ENCODE results near the gene CNTN6.

GRCh38 chr3:1092061-1092460, 763 bp upstream of the CNTN6 start:
- no peak for TF ChIP-seq POLR2AphosphoS5 (IDR thresholded peaks at IDR 0.05; ENCODE audit: low read depth, low read length)
- TF ChIP-seq TAF1 (IDR thresholded peaks at IDR 0.05; ENCODE audit: borderline replicate concordance, insufficient read depth, low read length), result no peak
- TF ChIP-seq REST (IDR thresholded peaks at IDR 0.05; ENCODE audit: insufficient read depth in 1 of 2, low read depth in 2 of 2, low read length in 2 of 2), result no peak
- TF ChIP-seq SIN3A (IDR thresholded peaks at IDR 0.05; ENCODE audit: borderline replicate concordance, insufficient read depth, low read length), result no peak
- TF ChIP-seq FOXP2 (optimal IDR thresholded peaks at IDR 0.05; ENCODE audit: borderline replicate concordance, extremely low read depth, extremely low read length, insufficient read depth), result no peak
